Mononuclear cell (primary cell): Measurements from ENCODE around the gene ARID1B. TPM values are rescaled to one million over a fixed set of nuclear protein-coding genes. Genes with fewer than 3 reads are reported as not detected.

Source experiments
- H3K27me3 ChIP-seq: 2 replicates; pipeline ENCODE4 v1.6.0; 2011; ENCODE audit warnings: low read length, control low read depth; ENCODE audit not compliant: insufficient read depth
- H3K4me1 ChIP-seq: 2 replicates; pipeline ENCODE4 v1.5.1; 2011; ENCODE audit warnings: mild to moderate bottlenecking, low read length, control low read depth; ENCODE audit not compliant: insufficient read depth
- H3K4me3 ChIP-seq: 2 replicates; pipeline ENCODE4 v1.5.1; 2011; ENCODE audit warnings: mild to moderate bottlenecking, low read length, moderate library complexity
- H3K9me3 ChIP-seq: 2 replicates; pipeline ENCODE4 v1.5.1; 2011; ENCODE audit warnings: low read depth, mild to moderate bottlenecking, control low read depth, low read length
- total RNA-seq: library from RNA; depleted of rRNA; stranded (reverse); fragments of >200 nt; gene quantifications from one replicate; pipeline ENCODE4 v1.2.3, GENCODE V29; 2012

ARID1B gene
- total RNA-seq, 1 donor: 107 TPM

- peaks cover 9% of the 10 kb centered on the region for H3K27me3 ChIP-seq
- no peaks in the 10 kb centered on the region for H3K9me3 ChIP-seq
- peaks cover 16% of the 10 kb centered on the region for H3K4me1 ChIP-seq
- H3K4me3 ChIP-seq: no peak overlapping the region
Measured at GRCh38 chr6:157229132-157229618, 452.0 kb downstream of the ARID1B start.

- H3K27me3 ChIP-seq: peaks cover 12% of the 10 kb centered on the region
- H3K4me1 ChIP-seq: peaks cover 15% of the 10 kb centered on the region
- H3K9me3 ChIP-seq: no peaks in the 10 kb centered on the region
- no peak overlapping the region for H3K4me3 ChIP-seq
Measured at GRCh38 chr6:157229713-157230112, 452.5 kb downstream of the ARID1B start.

GRCh38 chr6:157230910-157231309, 453.7 kb downstream of the ARID1B start:
- Histone ChIP-seq H3K27me3 (peaks cover 22% of the 10 kb centered on the region), H3K4me1 (peaks cover 27% of the 10 kb centered on the region), H3K4me3 (no peak overlapping the region), H3K9me3 (no peaks in the 10 kb centered on the region)

GRCh38 chr6:157232161-157232895, 455.1 kb downstream of the ARID1B start:
- Histone ChIP-seq H3K4me3 (no peak overlapping the region), H3K9me3 (no peaks in the 10 kb centered on the region), H3K4me1 (peaks cover 29% of the 10 kb centered on the region), H3K27me3 (peaks cover 34% of the 10 kb centered on the region)

GRCh38 chr6:157233156-157233555, 456.0 kb downstream of the ARID1B start:
- H3K4me3 ChIP-seq: no peak overlapping the region
- H3K4me1 ChIP-seq: peaks cover 22% of the 10 kb centered on the region
- peaks cover 40% of the 10 kb centered on the region for H3K27me3 ChIP-seq
- no peaks in the 10 kb centered on the region for H3K9me3 ChIP-seq

- Histone ChIP-seq H3K4me3 (no peak overlapping the region), H3K4me1 (peaks cover 22% of the 10 kb centered on the region), H3K9me3 (no peaks in the 10 kb centered on the region), H3K27me3 (peaks cover 40% of the 10 kb centered on the region)
Measured at GRCh38 chr6:157233686-157234085, 456.5 kb downstream of the ARID1B start.

GRCh38 chr6:157235600-157236039, 458.4 kb downstream of the ARID1B start:
- Histone ChIP-seq H3K4me1 (peaks cover 22% of the 10 kb centered on the region), H3K27me3 (peaks cover 40% of the 10 kb centered on the region), H3K9me3 (no peaks in the 10 kb centered on the region), H3K4me3 (peak overlapping the region; percentile 25)

- H3K27me3 ChIP-seq: peaks cover 40% of the 10 kb centered on the region
- peaks cover 22% of the 10 kb centered on the region for H3K4me1 ChIP-seq
- H3K9me3 ChIP-seq: no peaks in the 10 kb centered on the region
- H3K4me3 ChIP-seq: peak overlapping the region; percentile 25
Measured at GRCh38 chr6:157236040-157236725, 459.0 kb downstream of the ARID1B start.

GRCh38 chr6:157238346-157238745, 461.2 kb downstream of the ARID1B start:
- peaks cover 22% of the 10 kb centered on the region for H3K4me1 ChIP-seq
- H3K9me3 ChIP-seq: no peaks in the 10 kb centered on the region
- no peak overlapping the region for H3K4me3 ChIP-seq
- peaks cover 38% of the 10 kb centered on the region for H3K27me3 ChIP-seq

GRCh38 chr6:157239148-157239547, 462.0 kb downstream of the ARID1B start:
- H3K9me3 ChIP-seq: no peaks in the 10 kb centered on the region
- H3K4me3 ChIP-seq: no peak overlapping the region
- H3K27me3 ChIP-seq: peaks cover 32% of the 10 kb centered on the region
- peaks cover 22% of the 10 kb centered on the region for H3K4me1 ChIP-seq

- no peaks in the 10 kb centered on the region for H3K9me3 ChIP-seq
- no peak overlapping the region for H3K4me3 ChIP-seq
- peaks cover 22% of the 10 kb centered on the region for H3K4me1 ChIP-seq
- H3K27me3 ChIP-seq: peaks cover 29% of the 10 kb centered on the region
Measured at GRCh38 chr6:157239671-157240058, 462.5 kb downstream of the ARID1B start.

GRCh38 chr6:157240059-157240959, 463.1 kb downstream of the ARID1B start:
- no peaks in the 10 kb centered on the region for H3K9me3 ChIP-seq
- peaks cover 22% of the 10 kb centered on the region for H3K27me3 ChIP-seq
- no peak overlapping the region for H3K4me3 ChIP-seq
- H3K4me1 ChIP-seq: peaks cover 15% of the 10 kb centered on the region

- H3K27me3 ChIP-seq: peaks cover 18% of the 10 kb centered on the region
- peaks cover 9% of the 10 kb centered on the region for H3K4me1 ChIP-seq
- H3K4me3 ChIP-seq: no peak overlapping the region
- no peaks in the 10 kb centered on the region for H3K9me3 ChIP-seq
Measured at GRCh38 chr6:157240960-157241311, 463.8 kb downstream of the ARID1B start.

- Histone ChIP-seq H3K9me3 (no peaks in the 10 kb centered on the region), H3K4me3 (no peak overlapping the region), H3K27me3 (peaks cover 2% of the 10 kb centered on the region), H3K4me1 (no peaks in the 10 kb centered on the region)
Measured at GRCh38 chr6:157242791-157243190, 465.6 kb downstream of the ARID1B start.

GRCh38 chr6:157244175-157244574, 467.0 kb downstream of the ARID1B start:
- Histone ChIP-seq H3K4me1 (no peaks in the 10 kb centered on the region), H3K9me3 (no peaks in the 10 kb centered on the region), H3K4me3 (no peak overlapping the region)

More at GRCh38 chr6:157244175-157244574, 467.0 kb downstream of the ARID1B start:
- no peaks in the 10 kb centered on the region for H3K27me3 ChIP-seq
